Iris pigment epithelial cell (primary cell): Measurements from ENCODE around the gene ZBTB16.

ENCODE experiments used
- DNase-seq: peaks from one replicate; pipeline ENCODE4 v3.0.0-alpha.2; 2011; ENCODE audit warnings: low read depth

The ZBTB16 gene

GRCh38 chr11:114283422-114283821, 223.9 kb downstream of the ZBTB16 start:
- no peak for DNase-seq

- DNase-seq, result no peak
These were observed 224.5 kb downstream of the ZBTB16 start for GRCh38 chr11:114284021-114284420.

GRCh38 chr11:114284914-114285313, 225.4 kb downstream of the ZBTB16 start:
- no peak for DNase-seq

GRCh38 chr11:114285599-114285998, 226.1 kb downstream of the ZBTB16 start:
- no peak for DNase-seq

- no peak for DNase-seq
These were observed 226.7 kb downstream of the ZBTB16 start for GRCh38 chr11:114286229-114286628.

- DNase-seq, result no peak
These were observed 227.6 kb downstream of the ZBTB16 start for GRCh38 chr11:114287154-114287553.

GRCh38 chr11:114288136-114288535, 228.6 kb downstream of the ZBTB16 start:
- DNase-seq, result no peak

GRCh38 chr11:114289779-114290178, 230.3 kb downstream of the ZBTB16 start:
- no peak for DNase-seq

- peak; percentile 84 for DNase-seq
These were observed 231.2 kb downstream of the ZBTB16 start for GRCh38 chr11:114290503-114291235.

- peak; percentile 92 for DNase-seq
These were observed 231.9 kb downstream of the ZBTB16 start for GRCh38 chr11:114291381-114291780.

- DNase-seq, result peak; percentile 94
These were observed 232.6 kb downstream of the ZBTB16 start for GRCh38 chr11:114291842-114292680.

GRCh38 chr11:114293201-114293711, 233.7 kb downstream of the ZBTB16 start:
- peak; percentile 66 for DNase-seq

- peak; percentile 98 for DNase-seq
These were observed 236.4 kb downstream of the ZBTB16 start, which contains the start of gene NNMT for GRCh38 chr11:114295676-114296604. NNMT (plus strand) TSS chr11:114296399; CDS start chr11:114296557, 158 bp downstream.

- no peak for DNase-seq
These were observed 237.3 kb downstream of the ZBTB16 start for GRCh38 chr11:114296605-114297372.

GRCh38 chr11:114297806-114298709, 238.5 kb downstream of the ZBTB16 start:
- DNase-seq, result no peak

GRCh38 chr11:114298710-114299109, 239.2 kb downstream of the ZBTB16 start:
- DNase-seq, result no peak
